Stomach (tissue), 9 donors: ENCODE results near the gene NPY. TPM values are rescaled to one million over a fixed set of nuclear protein-coding genes. Genes with fewer than 3 reads are reported as not detected.

Source experiments
- DNase-seq, 2 donors: peaks; one replicate each; pipeline versions ENCODE4 v3.0.0 to v3.0.0-alpha.2; 2013 to 2019
- H3K27ac ChIP-seq, 5 donors: fragments of 200-600 bp in 4 of 5; sonication (generic) in 4 of 5; one replicate each; pipeline ENCODE4 v1.5.1; 2013 to 2019; ENCODE audit warnings: mild to moderate bottlenecking in 1 of 5, moderate library complexity in 1 of 5
- H3K27me3 ChIP-seq, 3 donors: fragments of 200-600 bp; sonication (generic); one replicate each; pipeline ENCODE4 v1.5.1; 2017 to 2019; ENCODE audit warnings: mixed run types in 1 of 3
- H3K36me3 ChIP-seq, 4 donors: fragments of 200-600 bp; sonication (generic); 1 replicate in 3 of 4; 2 replicates in 1 of 4; pipeline ENCODE4 v1.5.1; 2016 to 2019
- H3K4me1 ChIP-seq, 4 donors: fragments of 200-600 bp; sonication (generic); one replicate each; pipeline ENCODE4 v1.5.1; 2016 to 2019
- H3K4me3 ChIP-seq, 4 donors: fragments of 200-600 bp; sonication (generic) in 3 of 4; one replicate each; pipeline ENCODE4 v1.5.1; 2016 to 2019; ENCODE audit warnings: mild to moderate bottlenecking in 1 of 4
- H3K9me3 ChIP-seq, 4 donors: fragments of 200-600 bp; sonication (generic); one replicate each; pipeline ENCODE4 v1.5.1; 2016 to 2019
- EP300 ChIP-seq: sonication (generic); formaldehyde crosslinking; IDR thresholded peaks from one replicate; pipeline ENCODE4 v1.6.1; 2017; ENCODE audit warnings: antibody characterized with exemption
- POLR2A ChIP-seq, 4 donors: fragments of 450-650 bp; IDR thresholded peaks; one replicate each; pipeline ENCODE4 v1.6.1; 2016; ENCODE audit warnings: antibody characterized with exemption in 4 of 4, control low read depth in 2 of 4, mild to moderate bottlenecking in 1 of 4, moderate library complexity in 1 of 4
- POLR2AphosphoS5 ChIP-seq, 3 donors: sonication (generic); formaldehyde crosslinking; IDR thresholded peaks; one replicate each; pipeline ENCODE4 v1.6.1; 2016; ENCODE audit warnings: antibody characterized with exemption in 3 of 3
- WGBS, 5 donors: extraction: QIAGEN DNeasy Blood & Tissue Kit in 3 of 5; methylation state at CpG; one replicate each; pipeline versions ENCODE4 v1.1.5 to v1.1.7; 2013 to 2018; 5-methylcytosine and 5-hydroxymethylcytosine counted together
- intact Hi-C: fragments of 100-400 bp; cut with DNase I; formaldehyde crosslinking; loops from one replicate; pipeline ENCODE4 v1.15.1; 2023; ENCODE audit warnings: low total_unique reads
- polyA plus RNA-seq, 3 donors: library from polyadenylated mRNA; stranded (reverse); fragments of 200-250 nt; gene quantifications; one replicate each; pipeline ENCODE4 v1.2.3, GENCODE V29; 2013
- total RNA-seq, 5 donors: library from RNA; depleted of rRNA; stranded (reverse); fragments of >200 nt; gene quantifications; one replicate each; pipeline versions ENCODE4 v1.1.0 to v1.2.3, GENCODE V29; 2014 to 2016
- TF ChIP-seq, protein P1 (sequence below), 7 experiments: fragments of 450-650 bp in 4 of 7; fragments of 200-600 bp in 3 of 7; sonication (generic) in 3 of 7; IDR thresholded peaks; one replicate each; pipeline ENCODE4 v1.5.1; 2016 to 2019; ENCODE audit warnings: antibody characterized with exemption in 7 of 7, control low read depth in 2 of 7, mild to moderate bottlenecking in 1 of 7
- donor health status: healthy with polysubstance abuse.
- donor health status: Bipolar disorder and iron deficiency.
- donor health status: healthy.

Gene NPY
- total and polyA plus RNA-seq, 8 donors = 2.6 to 19.2 (median 4.6) TPM; not detected in 4

GRCh38 chr7:24290004-24290641, 6.1 kb downstream of the NPY start:
- no peaks in the 10 kb centered on the region for H3K9me3 ChIP-seq
- no peak for TF ChIP-seq EP300
- TF ChIP-seq, protein P1, sequence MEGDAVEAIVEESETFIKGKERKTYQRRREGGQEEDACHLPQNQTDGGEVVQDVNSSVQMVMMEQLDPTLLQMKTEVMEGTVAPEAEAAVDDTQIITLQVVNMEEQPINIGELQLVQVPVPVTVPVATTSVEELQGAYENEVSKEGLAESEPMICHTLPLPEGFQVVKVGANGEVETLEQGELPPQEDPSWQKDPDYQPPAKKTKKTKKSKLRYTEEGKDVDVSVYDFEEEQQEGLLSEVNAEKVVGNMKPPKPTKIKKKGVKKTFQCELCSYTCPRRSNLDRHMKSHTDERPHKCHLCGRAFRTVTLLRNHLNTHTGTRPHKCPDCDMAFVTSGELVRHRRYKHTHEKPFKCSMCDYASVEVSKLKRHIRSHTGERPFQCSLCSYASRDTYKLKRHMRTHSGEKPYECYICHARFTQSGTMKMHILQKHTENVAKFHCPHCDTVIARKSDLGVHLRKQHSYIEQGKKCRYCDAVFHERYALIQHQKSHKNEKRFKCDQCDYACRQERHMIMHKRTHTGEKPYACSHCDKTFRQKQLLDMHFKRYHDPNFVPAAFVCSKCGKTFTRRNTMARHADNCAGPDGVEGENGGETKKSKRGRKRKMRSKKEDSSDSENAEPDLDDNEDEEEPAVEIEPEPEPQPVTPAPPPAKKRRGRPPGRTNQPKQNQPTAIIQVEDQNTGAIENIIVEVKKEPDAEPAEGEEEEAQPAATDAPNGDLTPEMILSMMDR (IDR thresholded peaks at IDR 0.05) = peak in 4 of 7 experiments; percentile 11 to 36 (median 26)
- no peak for TF ChIP-seq POLR2A (IDR thresholded peaks at IDR 0.05)
- TF ChIP-seq POLR2AphosphoS5 (IDR thresholded peaks at IDR 0.05) = no peak
- intact Hi-C loops = no loop called here
- peaks cover 0 to 37% (median 9%) of the 10 kb centered on the region in 3 donors for H3K27me3 ChIP-seq
- no peaks in the 10 kb centered on the region for H3K36me3 ChIP-seq
- 22 to 35% (median 27%) methylated on average over 5 of the region's 5 CpGs for WGBS, 5 donors
- H3K4me1 ChIP-seq = peaks cover 2 to 4% (median 3%) of the 10 kb centered on the region in 4 donors
- no peak overlapping the region for H3K4me3 ChIP-seq
- no peak overlapping the region for H3K27ac ChIP-seq
- DNase-seq = peak in 1 of 2 donors; percentile 77

DNA sequence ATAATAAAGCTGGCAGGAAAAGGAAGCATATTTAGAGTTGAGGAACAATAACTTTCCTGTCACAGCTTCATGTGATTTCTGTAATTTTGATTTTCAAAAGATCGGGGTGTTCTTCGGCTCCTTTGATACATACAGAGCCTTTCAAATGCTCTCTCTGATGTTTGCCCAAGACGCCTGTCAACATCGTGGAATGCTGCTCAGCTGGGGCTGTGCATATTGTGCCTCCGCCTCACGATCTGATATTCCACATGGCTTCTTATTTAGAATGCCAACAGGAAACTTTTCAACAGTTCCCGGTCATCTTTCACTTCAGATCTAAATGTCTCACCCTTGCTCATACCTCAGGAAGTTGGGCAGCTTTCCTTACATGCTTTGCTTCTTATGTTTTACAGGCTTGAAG, 7.3 kb downstream of the NPY start:
- H3K36me3 ChIP-seq = no peaks in the 10 kb centered on the region
- TF ChIP-seq, protein P1 (IDR thresholded peaks at IDR 0.05) = no peak
- TF ChIP-seq EP300 (no peak), POLR2AphosphoS5 (IDR thresholded peaks at IDR 0.05) (no peak), POLR2A (IDR thresholded peaks at IDR 0.05) (no peak)
- intact Hi-C loops = no loop called here
- H3K4me1 ChIP-seq = no peaks in the 10 kb centered on the region
- H3K9me3 ChIP-seq = no peaks in the 10 kb centered on the region
- H3K27me3 ChIP-seq = peaks cover 0 to 27% (median 0%) of the 10 kb centered on the region in 3 donors
- 26 to 48% (median 35%) methylated on average over 7 of the region's 7 CpGs for WGBS, 5 donors
- no peak overlapping the region for H3K27ac ChIP-seq
- no peak overlapping the region for H3K4me3 ChIP-seq
- peak in 1 of 2 donors; percentile 38 for DNase-seq

GRCh38 chr7:24297362-24297761, 13.4 kb downstream of the NPY start:
- H3K27me3 ChIP-seq = no peaks in the 10 kb centered on the region
- no peaks in the 10 kb centered on the region for H3K9me3 ChIP-seq
- H3K27ac ChIP-seq = no peak overlapping the region
- intact Hi-C loops = no loop called here
- H3K36me3 ChIP-seq = no peaks in the 10 kb centered on the region
- H3K4me1 ChIP-seq = no peaks in the 10 kb centered on the region
- TF ChIP-seq, protein P1 (IDR thresholded peaks at IDR 0.05) = no peak
- no peak for TF ChIP-seq POLR2AphosphoS5 (IDR thresholded peaks at IDR 0.05)
- TF ChIP-seq POLR2A (IDR thresholded peaks at IDR 0.05) = no peak
- TF ChIP-seq EP300 = no peak
- DNase-seq = no peak
- H3K4me3 ChIP-seq = no peak overlapping the region
- WGBS, 5 donors = 68 to 76% (median 72%) methylated on average over 3 of the region's 3 CpGs

GRCh38 chr7:24298696-24299095, 14.7 kb downstream of the NPY start:
- Histone ChIP-seq H3K9me3 (no peaks in the 10 kb centered on the region), H3K27ac (no peak overlapping the region), H3K4me1 (no peaks in the 10 kb centered on the region), H3K27me3 (no peaks in the 10 kb centered on the region), H3K36me3 (no peaks in the 10 kb centered on the region), H3K4me3 (no peak overlapping the region)
- no peak for TF ChIP-seq POLR2AphosphoS5 (IDR thresholded peaks at IDR 0.05)
- no peak for TF ChIP-seq POLR2A (IDR thresholded peaks at IDR 0.05)
- no peak for TF ChIP-seq EP300
- TF ChIP-seq, protein P1 (IDR thresholded peaks at IDR 0.05) = no peak
- no peak for DNase-seq
- intact Hi-C loops = no loop called here
